HepG2 (cell line): ENCODE data around the gene ZNF512B. TPM values are rescaled to one million over a fixed set of nuclear protein-coding genes. Genes with fewer than 3 reads are reported as not detected.

Experiments used
- AKAP8 ChIP-seq: sonication (generic); formaldehyde crosslinking; IDR thresholded peaks from 2 replicates; pipeline ENCODE4 v1.5.1; 2020; ENCODE audit warnings: mild to moderate bottlenecking, missing genetic modification reagents
- CREB1 ChIP-seq, 2 experiments: fragments of 450-650 bp in 1 of 2; IDR thresholded peaks; 2 replicates each; pipeline ENCODE4 v1.6.1; 2016 to 2017; ENCODE audit warnings: control low read depth in 1 of 2, mild to moderate bottlenecking in 1 of 2, missing compliant biosample characterization in 1 of 2, missing genetic modification characterization in 1 of 2
- EP300 ChIP-seq, 3 experiments: sonication (generic) in 1 of 3; formaldehyde crosslinking in 1 of 3; IDR thresholded peaks; 2 replicates each; pipeline versions ENCODE4 v1.5.1 to v1.6.1; 2011 to 2020; ENCODE audit warnings: low read depth in 2 of 3, low read length in 2 of 3, borderline replicate concordance in 1 of 3, improper control_type of control experiment in 1 of 3, mild to moderate bottlenecking in 1 of 3, missing genetic modification reagents in 1 of 3, moderate library complexity in 1 of 3
- HNRNPUL1 ChIP-seq: fragments of 200-400 bp; formaldehyde crosslinking; IDR thresholded peaks from 2 replicates; pipeline ENCODE4 v1.6.1; 2017; ENCODE audit warnings: low read depth, mild to moderate bottlenecking, low read length, moderate library complexity
- HOXA3 ChIP-seq: sonication (generic); formaldehyde crosslinking; IDR thresholded peaks from 2 replicates; pipeline ENCODE4 v1.5.0; 2020; ENCODE audit warnings: missing genetic modification reagents
- KDM3A ChIP-seq: IDR thresholded peaks from 2 replicates; pipeline ENCODE4 v1.6.1; 2018; ENCODE audit warnings: low read depth, missing compliant biosample characterization
- MAFK ChIP-seq, 2 experiments: IDR thresholded peaks in 1 of 2; conservative IDR thresholded peaks in 1 of 2; 2 replicates each; pipeline ENCODE4 v1.6.1; 2011; ENCODE audit warnings: improper control_type of control experiment in 2 of 2, low read length in 2 of 2
- NAIF1 ChIP-seq: sonication (generic); formaldehyde crosslinking; IDR thresholded peaks from 2 replicates; pipeline ENCODE4 v1.5.0; 2020; ENCODE audit warnings: mild to moderate bottlenecking, missing genetic modification reagents, borderline replicate concordance
- RBM39 ChIP-seq: fragments of 200-400 bp; formaldehyde crosslinking; IDR thresholded peaks from one replicate; pipeline ENCODE4 v1.6.1; 2018; ENCODE audit warnings: antibody characterized with exemption, mild to moderate bottlenecking, low read depth, low read length; ENCODE audit not compliant: poor library complexity, severe bottlenecking
- SATB2 ChIP-seq: sonication (generic); formaldehyde crosslinking; IDR thresholded peaks from 2 replicates; pipeline ENCODE4 v1.5.0; 2020; ENCODE audit warnings: missing genetic modification reagents
- SMARCE1 ChIP-seq: fragments of 450-650 bp; IDR thresholded peaks from 2 replicates; pipeline ENCODE4 v1.6.1; 2017; ENCODE audit warnings: borderline replicate concordance
- SNAI1 ChIP-seq: sonication (generic); formaldehyde crosslinking; IDR thresholded peaks from 2 replicates; pipeline ENCODE4 v1.5.0; 2020; ENCODE audit warnings: mild to moderate bottlenecking, missing genetic modification reagents, borderline replicate concordance
- TCF7L2 ChIP-seq: IDR thresholded peaks from 2 replicates; pipeline ENCODE4 v1.6.1; 2011; ENCODE audit warnings: mild to moderate bottlenecking, low read depth, low read length, moderate library complexity
- ZNF232 ChIP-seq: sonication (generic); formaldehyde crosslinking; IDR thresholded peaks from 2 replicates; pipeline ENCODE4 v1.4.0; 2020; ENCODE audit warnings: missing genetic modification reagents, borderline replicate concordance
- ZSCAN12 ChIP-seq: sonication (generic); formaldehyde crosslinking; IDR thresholded peaks from 2 replicates; pipeline ENCODE4 v1.9.0; 2021; ENCODE audit warnings: mild to moderate bottlenecking, missing genetic modification reagents
- polyA plus RNA-seq, 8 experiments: library from polyadenylated mRNA; depleted of rRNA in 3 of 8; stranded (reverse) in 7 of 8; unstranded in 1 of 8; fragments of >200 nt; fragmentation: Illumina TruSeq in 4 of 8; extraction: Trizol in 4 of 8; gene quantifications; 2 replicates each; pipeline versions ENCODE4 v1.2.1 to v1.2.3, GENCODE V29; 2011 to 2016; ENCODE audit warnings: low read depth in 4 of 8, missing spikeins in 1 of 8, mixed read lengths in 1 of 8; ENCODE audit not compliant: insufficient read depth in 1 of 8
- total RNA-seq, 5 experiments: library from RNA; depleted of rRNA; stranded (reverse); fragments of >200 nt; fragmentation: Illumina TruSeq; extraction: Trizol; gene quantifications; 2 replicates each; pipeline ENCODE4 v1.2.3, GENCODE V29; 2016; ENCODE audit warnings: low read depth in 1 of 5
- TF ChIP-seq, protein P1 (sequence below): IDR thresholded peaks from 2 replicates; pipeline ENCODE4 v1.6.1; 2016; ENCODE audit warnings: missing genetic modification reagents, missing compliant biosample characterization
- TF ChIP-seq, protein P2 (sequence below): sonication (generic); formaldehyde crosslinking; IDR thresholded peaks from 2 replicates; pipeline ENCODE4 v1.4.0; 2020; ENCODE audit warnings: missing genetic modification reagents, mild to moderate bottlenecking, borderline replicate concordance
- TF ChIP-seq, protein P3 (sequence below): sonication (generic); formaldehyde crosslinking; IDR thresholded peaks from 2 replicates; pipeline ENCODE4 v1.4.0; 2020; ENCODE audit warnings: missing genetic modification reagents, borderline replicate concordance
- TF ChIP-seq, protein P4 (sequence below): sonication (generic); formaldehyde crosslinking; IDR thresholded peaks from 2 replicates; pipeline ENCODE4 v1.5.1; 2020; ENCODE audit warnings: mild to moderate bottlenecking, missing genetic modification reagents

Gene ZNF512B
- total and polyA plus RNA-seq, 2 of the 13 experiments (the other 11 are each of a cell fraction or from before 2014, with no cell fraction given): 11.5 to 30.6 TPM

DNA sequence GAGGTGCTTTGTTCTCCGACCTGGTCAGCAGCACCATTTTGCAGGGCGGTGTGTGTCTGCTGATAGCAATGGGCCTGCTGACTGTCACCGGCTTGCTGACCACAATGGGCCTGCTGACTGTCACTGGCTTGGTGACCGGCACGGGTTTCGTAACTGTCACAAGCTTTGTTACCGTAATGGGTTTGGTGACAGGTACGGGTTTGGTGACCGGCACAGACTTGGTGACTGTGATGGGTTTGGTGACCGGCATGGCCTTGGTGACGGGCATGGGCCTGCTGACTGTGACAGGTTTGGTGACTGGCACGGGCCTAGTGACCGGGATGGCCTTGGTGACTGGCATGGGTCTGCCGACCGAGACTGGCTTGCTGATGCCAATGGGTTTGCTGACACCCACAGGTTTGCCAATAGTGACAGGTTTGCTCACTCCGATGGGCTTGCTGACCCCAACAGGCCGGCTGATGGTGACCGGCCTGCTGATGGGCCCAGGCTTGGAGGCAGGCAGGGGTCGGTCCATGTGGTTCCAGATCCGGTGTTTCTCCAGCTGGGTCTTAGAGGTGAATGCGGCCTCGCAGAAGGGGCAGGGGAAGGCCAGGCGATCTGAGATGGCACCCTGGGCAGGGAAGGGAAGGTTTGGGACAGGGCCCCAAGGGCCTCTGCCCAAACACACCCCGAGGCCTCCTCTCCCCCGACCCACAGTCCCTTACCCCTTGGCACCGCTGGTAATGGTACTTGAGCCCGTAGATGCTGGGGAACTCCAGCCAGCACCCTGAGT lies 3.4 kb downstream of the ZNF512B start (continued):
- TF ChIP-seq MAFK (conservative IDR thresholded peaks at IDR 0.05 in 1 of 2, IDR thresholded peaks at IDR 0.05 in 1 of 2; ENCODE audit: low read length in 2 of 2) (no peak), ZSCAN12 (CRISPR knock-in tag) (no peak), SATB2 (no peak), EP300 (IDR thresholded peaks at IDR 0.05; ENCODE audit: low read depth in 2 of 2, low read length in 2 of 2) (no peak), EP300 (CRISPR knock-in tag; IDR thresholded peaks at IDR 0.05; ENCODE audit: borderline replicate concordance) (no peak), HNRNPUL1 (no peak), TCF7L2 (no peak), NAIF1 (CRISPR knock-in tag) (no peak), ZNF232 (CRISPR knock-in tag) (no peak), AKAP8 (CRISPR knock-in tag) (peak; percentile 19; the same call in 1 of the 2 replicates), SNAI1 (CRISPR knock-in tag) (no peak), KDM3A (CRISPR knock-in tag) (no peak), HOXA3 (CRISPR knock-in tag) (no peak), RBM39 (peak; percentile 25), SMARCE1 (no peak), CREB1 (IDR thresholded peaks at IDR 0.05) (peak; percentile 79), CREB1 (CRISPR knock-in tag; IDR thresholded peaks at IDR 0.05) (no peak)
- TF ChIP-seq, protein P1, sequence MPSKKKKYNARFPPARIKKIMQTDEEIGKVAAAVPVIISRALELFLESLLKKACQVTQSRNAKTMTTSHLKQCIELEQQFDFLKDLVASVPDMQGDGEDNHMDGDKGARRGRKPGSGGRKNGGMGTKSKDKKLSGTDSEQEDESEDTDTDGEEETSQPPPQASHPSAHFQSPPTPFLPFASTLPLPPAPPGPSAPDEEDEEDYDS (CRISPR knock-in tag): no peak
- TF ChIP-seq, protein P2, sequence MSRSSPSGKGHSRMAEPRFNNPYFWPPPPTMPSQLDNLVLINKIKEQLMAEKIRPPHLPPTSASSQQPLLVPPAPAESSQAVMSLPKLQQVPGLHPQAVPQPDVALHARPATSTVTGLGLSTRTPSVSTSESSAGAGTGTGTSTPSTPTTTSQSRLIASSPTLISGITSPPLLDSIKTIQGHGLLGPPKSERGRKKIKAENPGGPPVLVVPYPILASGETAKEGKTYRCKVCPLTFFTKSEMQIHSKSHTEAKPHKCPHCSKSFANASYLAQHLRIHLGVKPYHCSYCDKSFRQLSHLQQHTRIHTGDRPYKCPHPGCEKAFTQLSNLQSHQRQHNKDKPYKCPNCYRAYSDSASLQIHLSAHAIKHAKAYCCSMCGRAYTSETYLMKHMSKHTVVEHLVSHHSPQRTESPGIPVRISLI (CRISPR knock-in tag): no peak
- TF ChIP-seq, protein P3, sequence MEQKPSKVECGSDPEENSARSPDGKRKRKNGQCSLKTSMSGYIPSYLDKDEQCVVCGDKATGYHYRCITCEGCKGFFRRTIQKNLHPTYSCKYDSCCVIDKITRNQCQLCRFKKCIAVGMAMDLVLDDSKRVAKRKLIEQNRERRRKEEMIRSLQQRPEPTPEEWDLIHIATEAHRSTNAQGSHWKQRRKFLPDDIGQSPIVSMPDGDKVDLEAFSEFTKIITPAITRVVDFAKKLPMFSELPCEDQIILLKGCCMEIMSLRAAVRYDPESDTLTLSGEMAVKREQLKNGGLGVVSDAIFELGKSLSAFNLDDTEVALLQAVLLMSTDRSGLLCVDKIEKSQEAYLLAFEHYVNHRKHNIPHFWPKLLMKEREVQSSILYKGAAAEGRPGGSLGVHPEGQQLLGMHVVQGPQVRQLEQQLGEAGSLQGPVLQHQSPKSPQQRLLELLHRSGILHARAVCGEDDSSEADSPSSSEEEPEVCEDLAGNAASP (CRISPR knock-in tag): no peak
- TF ChIP-seq, protein P4, sequence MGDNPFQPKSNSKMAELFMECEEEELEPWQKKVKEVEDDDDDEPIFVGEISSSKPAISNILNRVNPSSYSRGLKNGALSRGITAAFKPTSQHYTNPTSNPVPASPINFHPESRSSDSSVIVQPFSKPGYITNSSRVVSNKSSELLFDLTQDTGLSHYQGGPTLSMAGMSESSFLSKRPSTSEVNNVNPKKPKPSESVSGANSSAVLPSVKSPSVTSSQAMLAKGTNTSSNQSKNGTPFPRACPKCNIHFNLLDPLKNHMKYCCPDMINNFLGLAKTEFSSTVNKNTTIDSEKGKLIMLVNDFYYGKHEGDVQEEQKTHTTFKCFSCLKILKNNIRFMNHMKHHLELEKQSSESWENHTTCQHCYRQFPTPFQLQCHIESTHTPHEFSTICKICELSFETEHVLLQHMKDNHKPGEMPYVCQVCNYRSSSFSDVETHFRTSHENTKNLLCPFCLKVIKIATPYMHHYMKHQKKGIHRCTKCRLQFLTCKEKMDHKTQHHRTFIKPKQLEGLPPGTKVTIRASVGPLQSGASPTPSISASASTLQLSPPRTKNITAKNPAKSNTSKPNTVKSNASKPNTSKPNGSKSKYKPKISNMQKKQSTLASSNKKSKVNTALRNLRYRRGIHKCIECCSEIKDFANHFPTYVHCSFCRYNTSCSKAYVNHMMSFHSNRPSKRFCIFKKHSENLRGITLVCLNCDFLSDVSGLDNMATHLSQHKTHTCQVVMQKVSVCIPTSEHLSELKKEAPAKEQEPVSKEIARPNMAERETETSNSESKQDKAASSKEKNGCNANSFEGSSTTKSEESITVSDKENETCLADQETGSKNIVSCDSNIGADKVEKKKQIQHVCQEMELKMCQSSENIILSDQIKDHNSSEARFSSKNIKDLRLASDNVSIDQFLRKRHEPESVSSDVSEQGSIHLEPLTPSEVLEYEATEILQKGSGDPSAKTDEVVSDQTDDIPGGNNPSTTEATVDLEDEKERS (CRISPR knock-in tag): no peak
